LNCaP clone FGC (cell line): Measurements from ENCODE around the gene ALLC.

ENCODE experiments used
- DNase-seq: peaks from one replicate; pipeline ENCODE4 v3.0.0-alpha.2; 2011; ENCODE audit warnings: low read depth
- H3K4me3 ChIP-seq: 2 replicates; pipeline ENCODE4 v1.5.1; 2011; ENCODE audit warnings: mild to moderate bottlenecking, low read depth, low read length, control low read depth
- TF ChIP-seq, protein P1 (sequence below): IDR thresholded peaks from 2 replicates; pipeline ENCODE4 v1.5.1; 2012; ENCODE audit warnings: mild to moderate bottlenecking; ENCODE audit not compliant: control insufficient read depth, insufficient read depth; ENCODE audit errors: extremely low read depth

The ALLC gene

DNA sequence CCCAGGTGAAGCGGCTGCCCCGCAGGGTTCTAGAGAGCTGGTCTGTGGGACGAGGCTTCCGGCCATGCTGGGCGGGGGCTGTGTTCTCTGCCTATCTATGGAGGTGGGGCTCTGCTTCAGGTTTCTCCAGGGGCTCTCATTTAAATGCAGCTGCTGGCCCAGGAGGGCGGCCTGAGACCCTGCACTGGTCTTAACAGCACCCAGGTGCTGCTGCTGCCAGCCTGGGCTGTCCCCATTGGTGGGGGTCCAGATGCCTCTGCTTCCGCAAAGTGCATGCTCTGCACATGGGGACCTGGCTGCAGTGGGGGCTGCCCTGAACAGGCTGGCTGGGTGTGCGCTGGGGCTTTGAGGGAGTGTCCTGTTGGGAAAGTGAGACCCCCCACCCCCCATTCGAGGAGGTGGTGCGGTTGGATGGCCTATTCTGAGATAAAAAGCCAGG is 29.7 kb upstream of the ALLC start:
- TF ChIP-seq, protein P1, sequence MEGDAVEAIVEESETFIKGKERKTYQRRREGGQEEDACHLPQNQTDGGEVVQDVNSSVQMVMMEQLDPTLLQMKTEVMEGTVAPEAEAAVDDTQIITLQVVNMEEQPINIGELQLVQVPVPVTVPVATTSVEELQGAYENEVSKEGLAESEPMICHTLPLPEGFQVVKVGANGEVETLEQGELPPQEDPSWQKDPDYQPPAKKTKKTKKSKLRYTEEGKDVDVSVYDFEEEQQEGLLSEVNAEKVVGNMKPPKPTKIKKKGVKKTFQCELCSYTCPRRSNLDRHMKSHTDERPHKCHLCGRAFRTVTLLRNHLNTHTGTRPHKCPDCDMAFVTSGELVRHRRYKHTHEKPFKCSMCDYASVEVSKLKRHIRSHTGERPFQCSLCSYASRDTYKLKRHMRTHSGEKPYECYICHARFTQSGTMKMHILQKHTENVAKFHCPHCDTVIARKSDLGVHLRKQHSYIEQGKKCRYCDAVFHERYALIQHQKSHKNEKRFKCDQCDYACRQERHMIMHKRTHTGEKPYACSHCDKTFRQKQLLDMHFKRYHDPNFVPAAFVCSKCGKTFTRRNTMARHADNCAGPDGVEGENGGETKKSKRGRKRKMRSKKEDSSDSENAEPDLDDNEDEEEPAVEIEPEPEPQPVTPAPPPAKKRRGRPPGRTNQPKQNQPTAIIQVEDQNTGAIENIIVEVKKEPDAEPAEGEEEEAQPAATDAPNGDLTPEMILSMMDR = no peak
- no peak for DNase-seq
- no peak overlapping the region for H3K4me3 ChIP-seq

DNA sequence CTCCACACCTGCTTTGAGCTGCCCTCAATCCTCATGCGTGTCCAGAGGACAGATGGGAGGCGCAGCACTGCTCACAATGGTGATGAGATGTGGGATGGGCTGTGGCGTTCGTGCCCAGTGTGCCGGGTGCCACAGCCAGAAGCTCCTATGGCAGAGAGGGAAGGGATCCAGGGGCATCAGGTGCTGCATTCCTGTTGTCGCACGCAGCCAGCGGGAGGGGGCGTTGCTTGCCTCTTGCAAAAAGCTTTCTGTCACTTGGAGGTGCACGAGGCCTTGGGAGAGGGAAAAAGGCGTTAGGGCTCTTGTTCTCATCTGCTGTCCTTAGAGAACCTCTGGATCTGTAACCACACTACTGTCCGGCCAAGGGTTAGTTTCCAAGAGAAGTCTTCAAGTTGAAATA is 29.2 kb upstream of the ALLC start:
- H3K4me3 ChIP-seq = no peak overlapping the region
- TF ChIP-seq, protein P1 = peak; percentile 36; the same call in 1 of the 2 replicates
- no peak for DNase-seq

- no peak for DNase-seq
- no peak overlapping the region for H3K4me3 ChIP-seq
- TF ChIP-seq, protein P1 = no peak
Measured at GRCh38 chr2:3630631-3631030, 27.4 kb upstream of the ALLC start.

DNA sequence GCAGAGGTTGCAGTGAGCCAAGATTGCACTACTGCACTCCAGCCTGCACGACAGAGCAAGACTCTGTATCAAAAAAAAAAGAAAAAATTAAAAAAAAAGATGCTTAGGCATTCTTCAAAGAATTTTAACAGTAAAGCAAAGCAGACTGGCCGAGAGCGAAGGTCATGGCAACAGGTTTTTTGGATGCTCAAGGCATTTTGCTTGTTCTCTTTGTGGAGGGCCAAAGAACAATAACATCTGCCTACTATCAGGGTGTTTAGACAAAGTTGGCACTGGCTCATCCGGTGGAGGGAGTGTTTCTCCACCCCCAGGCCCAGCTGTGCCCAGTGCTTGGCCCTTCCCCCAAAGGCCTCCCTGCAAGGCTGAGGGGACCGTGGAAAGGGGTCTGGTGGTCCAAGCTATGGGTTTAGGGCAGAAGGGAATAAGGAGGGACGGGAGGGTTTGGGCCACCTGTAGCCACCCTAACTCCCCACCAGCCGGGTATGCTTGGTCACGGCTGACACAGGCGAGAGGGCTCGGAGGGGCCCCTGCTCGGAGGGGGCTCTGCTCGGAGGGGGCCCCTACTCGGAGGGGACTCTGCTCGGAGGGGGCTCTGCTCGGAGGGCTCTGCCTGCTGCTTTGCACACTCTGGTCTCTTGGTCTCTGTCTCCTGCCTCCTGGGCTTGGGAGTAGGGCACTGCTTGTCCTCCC is 26.7 kb upstream of the ALLC start:
- TF ChIP-seq, protein P1 = no peak
- DNase-seq = no peak
- H3K4me3 ChIP-seq = no peak overlapping the region

DNA sequence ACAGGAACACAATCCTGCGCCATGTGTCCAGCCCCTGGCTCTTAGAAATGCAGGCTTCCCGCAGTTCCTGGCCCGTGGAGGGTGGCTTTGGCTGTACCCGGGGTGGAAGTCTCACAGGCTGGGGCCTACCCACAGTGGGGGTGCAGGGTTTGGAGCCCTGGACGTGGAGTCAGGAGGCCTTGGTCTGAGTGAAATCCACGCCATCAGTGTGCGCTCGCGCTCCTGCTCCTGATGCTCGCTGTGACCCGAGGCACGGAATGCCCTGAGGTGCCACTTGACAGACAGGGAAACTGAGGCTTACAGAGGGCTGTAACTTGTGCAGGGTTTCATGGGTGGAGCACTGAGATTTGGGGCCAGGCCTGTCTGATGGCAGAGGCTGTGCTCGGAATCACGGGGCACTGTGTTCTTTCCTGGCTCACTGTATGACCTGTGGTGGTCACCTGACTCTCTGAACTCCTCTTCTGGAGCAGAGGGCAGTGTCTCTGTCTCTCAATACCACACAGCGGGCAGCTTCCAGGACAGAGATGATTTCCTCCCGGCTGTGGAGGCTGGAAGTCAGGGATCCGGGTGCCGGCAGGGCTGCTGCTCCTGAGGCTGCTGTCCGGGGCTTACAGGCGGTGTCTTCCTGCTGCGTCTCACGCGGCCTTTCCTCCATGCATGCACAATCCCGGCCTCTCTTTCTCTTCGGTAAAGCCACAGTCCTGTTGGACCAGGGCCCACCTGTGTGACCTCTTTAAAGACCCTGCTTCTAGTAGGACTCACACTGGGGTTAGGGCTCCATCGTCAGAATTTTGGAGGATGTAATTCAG is 25.9 kb upstream of the ALLC start:
- no peak overlapping the region for H3K4me3 ChIP-seq
- no peak for DNase-seq
- TF ChIP-seq, protein P1 = no peak

GRCh38 chr2:3633089-3633981 is 24.7 kb upstream of the ALLC start:
- DNase-seq = no peak
- no peak overlapping the region for H3K4me3 ChIP-seq
- TF ChIP-seq, protein P1 = no peak
